HG02678 (cell line): ENCODE data around the gene KCNN3.

Experiments used
- ATAC-seq: cut with Tn5 transposase; IDR thresholded peaks from one replicate; pipeline ENCODE4 v1.9.1; 2021; ENCODE audit warnings: mild to moderate bottlenecking, moderate library complexity; ENCODE audit not compliant: unreplicated experiment

Gene KCNN3

GRCh38 chr1:154861607-154862094, 8.4 kb downstream of the KCNN3 start:
- no peak for ATAC-seq

GRCh38 chr1:154860156-154860870, 9.8 kb downstream of the KCNN3 start:
- ATAC-seq, result peak; percentile 71

- peak; percentile 38 for ATAC-seq
Observed at GRCh38 chr1:154859786-154860155, 10.3 kb downstream of the KCNN3 start.

- ATAC-seq, result no peak
Observed at GRCh38 chr1:154859151-154859785, 10.8 kb downstream of the KCNN3 start.

- ATAC-seq, result no peak
Observed at GRCh38 chr1:154857441-154858215, 12.5 kb downstream of the KCNN3 start.

- no peak for ATAC-seq
Observed at GRCh38 chr1:154857022-154857421, 13.1 kb downstream of the KCNN3 start.

GRCh38 chr1:154856544-154856943, 13.5 kb downstream of the KCNN3 start:
- no peak for ATAC-seq

- no peak for ATAC-seq
Observed at GRCh38 chr1:154856049-154856448, 14.0 kb downstream of the KCNN3 start.

- ATAC-seq, result no peak
Observed at GRCh38 chr1:154855186-154855851, 14.8 kb downstream of the KCNN3 start.

GRCh38 chr1:154852845-154853244, 17.2 kb downstream of the KCNN3 start:
- no peak for ATAC-seq

GRCh38 chr1:154851392-154852177, 18.5 kb downstream of the KCNN3 start:
- no peak for ATAC-seq

GRCh38 chr1:154849645-154850131, 20.4 kb downstream of the KCNN3 start:
- peak; percentile 71 for ATAC-seq

- no peak for ATAC-seq
Observed at GRCh38 chr1:154848983-154849382, 21.1 kb downstream of the KCNN3 start.

- ATAC-seq, result no peak
Observed at GRCh38 chr1:154847891-154848290, 22.2 kb downstream of the KCNN3 start.

- ATAC-seq, result no peak
Observed at GRCh38 chr1:154846565-154847442, 23.3 kb downstream of the KCNN3 start.

- no peak for ATAC-seq
Observed at GRCh38 chr1:154845879-154846278, 24.2 kb downstream of the KCNN3 start.

GRCh38 chr1:154845174-154845573, 24.9 kb downstream of the KCNN3 start:
- ATAC-seq, result no peak

- ATAC-seq, result no peak
Observed at GRCh38 chr1:154844297-154844681, 25.8 kb downstream of the KCNN3 start.

GRCh38 chr1:154843636-154844296, 26.3 kb downstream of the KCNN3 start:
- ATAC-seq, result no peak
